Peyer's patch (tissue), 4 donors: ENCODE results near the gene GPR139. TPM values are rescaled to one million over a fixed set of nuclear protein-coding genes. Genes with fewer than 3 reads are reported as not detected.

Source experiments
- DNase-seq, 3 donors: peaks; one replicate each; pipeline ENCODE4 v3.0.0-alpha.2; 2017 to 2019
- H3K27ac ChIP-seq, 4 donors: fragments of 200-600 bp; sonication (generic); one replicate each; pipeline ENCODE4 v1.5.1; 2016 to 2019
- H3K27me3 ChIP-seq, 2 donors: fragments of 200-600 bp; sonication (generic); one replicate each; pipeline ENCODE4 v1.5.1; 2019
- H3K36me3 ChIP-seq, 3 donors: fragments of 200-600 bp; sonication (generic); one replicate each; pipeline ENCODE4 v1.5.1; 2016 to 2019
- H3K4me1 ChIP-seq, 4 donors: fragments of 200-600 bp; sonication (generic); one replicate each; pipeline ENCODE4 v1.5.1; 2016 to 2019
- H3K4me3 ChIP-seq, 4 donors: fragments of 200-600 bp; sonication (generic); 1 replicate in 3 of 4; 2 replicates in 1 of 4; pipeline ENCODE4 v1.5.1; 2016 to 2019; ENCODE audit warnings: mild to moderate bottlenecking in 1 of 4
- H3K9me3 ChIP-seq, 4 donors: fragments of 200-600 bp; sonication (generic); one replicate each; pipeline ENCODE4 v1.5.1; 2016 to 2019; ENCODE audit warnings: mild to moderate bottlenecking in 1 of 4
- CTCF ChIP-seq, 6 experiments: fragments of 450-650 bp in 4 of 6; fragments of 200-600 bp in 2 of 6; sonication (generic) in 1 of 6; IDR thresholded peaks; one replicate each; pipeline ENCODE4 v1.5.1; 2017 to 2019; ENCODE audit warnings: antibody characterized with exemption in 6 of 6, mild to moderate bottlenecking in 3 of 6, moderate library complexity in 1 of 6
- POLR2A ChIP-seq, 2 donors: fragments of 450-650 bp; IDR thresholded peaks; one replicate each; pipeline ENCODE4 v1.5.1; 2017; ENCODE audit warnings: antibody characterized with exemption in 2 of 2, mild to moderate bottlenecking in 2 of 2, moderate library complexity in 2 of 2
- total RNA-seq, 4 donors: library from RNA; depleted of rRNA; stranded (reverse); fragments of >200 nt; gene quantifications; one replicate each; pipeline ENCODE4 v1.1.0, GENCODE V29; 2016

GPR139 gene
- total RNA-seq, 4 donors from 2014 or later: not detected

GRCh38 chr16:20056436-20056835 is 17.3 kb downstream of the GPR139 start:
- H3K4me3 ChIP-seq: no peak overlapping the region
- H3K9me3 ChIP-seq: no peaks in the 10 kb centered on the region
- no peak for TF ChIP-seq POLR2A (IDR thresholded peaks at IDR 0.05)
- no peak for TF ChIP-seq CTCF (IDR thresholded peaks at IDR 0.05)
- no peaks in the 10 kb centered on the region for H3K27me3 ChIP-seq
- H3K27ac ChIP-seq: no peak overlapping the region
- H3K36me3 ChIP-seq: no peaks in the 10 kb centered on the region
- no peaks in the 10 kb centered on the region for H3K4me1 ChIP-seq
- no peak for DNase-seq

DNA sequence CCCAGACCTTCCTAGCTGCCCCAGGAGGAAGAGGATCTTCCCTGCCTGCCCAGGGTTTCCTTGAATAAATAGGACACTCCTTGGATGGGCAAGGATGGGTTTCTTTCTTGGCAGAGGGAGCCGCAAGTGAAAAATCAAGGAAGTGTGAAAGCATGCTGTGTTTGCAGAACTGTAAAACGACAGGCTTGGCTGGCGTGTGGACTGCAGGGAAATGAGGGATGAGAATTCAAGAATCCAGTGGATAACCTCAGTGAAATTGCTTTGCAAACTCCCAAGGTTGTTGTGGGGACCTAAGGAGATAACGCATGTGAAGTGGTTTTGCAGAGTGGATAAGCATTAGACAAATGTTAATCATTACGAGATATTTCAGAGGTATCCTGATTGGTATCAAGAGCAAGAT is 20.4 kb downstream of the GPR139 start:
- Histone ChIP-seq H3K36me3 (no peaks in the 10 kb centered on the region), H3K9me3 (no peaks in the 10 kb centered on the region), H3K27me3 (no peaks in the 10 kb centered on the region), H3K4me3 (no peak overlapping the region), H3K4me1 (no peaks in the 10 kb centered on the region), H3K27ac (no peak overlapping the region)
- DNase-seq: no peak
- TF ChIP-seq POLR2A (IDR thresholded peaks at IDR 0.05): no peak
- TF ChIP-seq CTCF (IDR thresholded peaks at IDR 0.05): no peak

GRCh38 chr16:20051611-20052010 is 22.1 kb downstream of the GPR139 start:
- TF ChIP-seq POLR2A (IDR thresholded peaks at IDR 0.05): no peak
- TF ChIP-seq CTCF (IDR thresholded peaks at IDR 0.05): no peak
- Histone ChIP-seq H3K4me3 (no peak overlapping the region), H3K36me3 (no peaks in the 10 kb centered on the region), H3K9me3 (no peaks in the 10 kb centered on the region), H3K27ac (no peak overlapping the region), H3K27me3 (no peaks in the 10 kb centered on the region), H3K4me1 (no peaks in the 10 kb centered on the region)
- DNase-seq: no peak

GRCh38 chr16:20051147-20051546 is 22.5 kb downstream of the GPR139 start:
- no peak for DNase-seq
- no peaks in the 10 kb centered on the region for H3K27me3 ChIP-seq
- H3K36me3 ChIP-seq: no peaks in the 10 kb centered on the region
- TF ChIP-seq CTCF (IDR thresholded peaks at IDR 0.05): no peak
- TF ChIP-seq POLR2A (IDR thresholded peaks at IDR 0.05): no peak
- no peaks in the 10 kb centered on the region for H3K9me3 ChIP-seq
- no peaks in the 10 kb centered on the region for H3K4me1 ChIP-seq
- H3K4me3 ChIP-seq: no peak overlapping the region
- H3K27ac ChIP-seq: no peak overlapping the region

GRCh38 chr16:20049831-20050230 is 23.9 kb downstream of the GPR139 start:
- no peaks in the 10 kb centered on the region for H3K36me3 ChIP-seq
- no peak for TF ChIP-seq CTCF (IDR thresholded peaks at IDR 0.05)
- no peak for TF ChIP-seq POLR2A (IDR thresholded peaks at IDR 0.05)
- H3K4me3 ChIP-seq: no peak overlapping the region
- H3K9me3 ChIP-seq: no peaks in the 10 kb centered on the region
- no peak for DNase-seq
- H3K27ac ChIP-seq: no peak overlapping the region
- H3K4me1 ChIP-seq: no peaks in the 10 kb centered on the region
- no peaks in the 10 kb centered on the region for H3K27me3 ChIP-seq

DNA sequence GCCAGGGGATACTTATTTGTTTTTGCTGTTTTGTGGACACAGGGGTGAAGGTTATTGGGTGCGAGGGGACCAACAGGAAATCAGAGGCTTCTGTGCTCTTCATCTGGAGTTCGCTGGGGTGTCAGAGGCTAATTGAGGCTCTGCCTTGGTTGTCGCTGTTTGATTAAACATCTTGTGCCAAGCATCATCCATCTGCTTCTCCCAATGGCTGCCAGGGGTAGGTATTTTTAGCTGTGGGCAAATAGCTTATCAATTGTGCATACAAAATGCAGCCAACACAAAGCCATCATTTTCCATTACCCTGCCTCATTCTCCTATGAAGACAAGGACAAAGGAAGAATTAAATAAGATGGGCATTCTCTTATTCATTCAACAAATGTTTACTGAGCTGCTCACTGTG is 27.8 kb downstream of the GPR139 start:
- Histone ChIP-seq H3K27me3 (no peaks in the 10 kb centered on the region), H3K9me3 (no peaks in the 10 kb centered on the region), H3K4me3 (no peak overlapping the region), H3K27ac (no peak overlapping the region), H3K4me1 (no peaks in the 10 kb centered on the region), H3K36me3 (no peaks in the 10 kb centered on the region)
- TF ChIP-seq CTCF (IDR thresholded peaks at IDR 0.05) (no peak), POLR2A (IDR thresholded peaks at IDR 0.05) (no peak)
- DNase-seq: no peak
